ENCODE measurements around the gene AVP. TPM values are rescaled to one million over a fixed set of nuclear protein-coding genes. Genes with fewer than 3 reads are reported as not detected.

AVP gene
- total and polyA plus RNA-seq, 2 of the 13 experiments (the other 11 are each of a cell fraction or from before 2014, with no cell fraction given): 0.12 TPM; not detected in 1

DNA sequence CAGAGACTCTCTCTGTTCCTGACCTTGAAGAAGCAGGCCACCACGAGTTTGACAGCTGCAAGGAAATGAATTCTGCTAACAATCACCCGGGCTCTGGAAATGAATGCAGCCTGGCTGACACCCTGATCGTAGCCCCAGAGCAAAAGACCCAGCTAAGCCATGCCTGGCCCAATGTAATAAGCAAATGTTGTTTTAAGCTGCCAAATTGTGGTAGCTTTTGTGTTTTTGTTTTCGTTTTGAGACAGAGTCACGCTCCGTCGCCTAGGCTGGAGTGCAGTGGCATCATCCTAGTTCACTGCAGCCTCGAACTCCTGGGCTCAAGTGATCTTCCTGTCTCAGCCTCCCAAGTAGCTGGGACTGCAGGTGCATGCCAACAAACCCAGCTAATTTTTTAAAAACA lies 16.4 kb downstream of the AVP start:
- intact Hi-C loops (cut with micrococcal nuclease; ENCODE audit: unreplicated experiment) (no loop called here), in situ Hi-C loops (cut with HindIII; ENCODE audit: extremely low pct_ligation_motif_present, low pct_unique_long_range_greater_than_20kb) (no loop called here)
- H3K9ac ChIP-seq (ENCODE audit: insufficient read depth, low read depth, low read length): no peak overlapping the region
- 8% methylated on average over 8 of the region's 8 CpGs for WGBS (ENCODE audit: low lambda C conversion rate)
- FAIRE-seq (no peak), ATAC-seq (no peak), DNase-seq (ENCODE audit: low spot score) (no peak)
- H3K79me2 ChIP-seq (ENCODE audit: insufficient read depth, low read length): no peaks in the 10 kb centered on the region
- BruUV-seq (replicated peaks): no TSS peak
- H3K27me3 ChIP-seq (ENCODE audit: control insufficient read depth in 1 of 2, insufficient read depth in 2 of 2, low read length in 2 of 2): peaks cover 4 to 23% of the 10 kb centered on the region in 2 experiments; a peak in 4 of 5 replicates
- ChIA-PET POLR2A (no interaction called here), CTCF (ENCODE audit: low intra/inter-chr PET ratio, low total read pairs) (no interaction called here)
- peak overlapping the region; percentile 60 for H3K4me2 ChIP-seq (ENCODE audit: low read depth, low read length)
- no peak overlapping the region for H3K27ac ChIP-seq (ENCODE audit: extremely low read length, insufficient read depth, low read length)
- H3K36me3 ChIP-seq (replicated peaks in 1 of 2; ENCODE audit: control insufficient read depth in 1 of 2, insufficient read depth in 2 of 2, low read length in 2 of 2): no peaks in the 10 kb centered on the region
- TF ChIP-seq RXRA (CRISPR knock-in tag; IDR thresholded peaks at IDR 0.05) (no peak), HOXA7 (CRISPR knock-in tag; IDR thresholded peaks at IDR 0.05) (no peak), ZMYM4 (CRISPR knock-in tag; IDR thresholded peaks at IDR 0.05) (0 out of 2 replicates have a peak, but pooled peaks have one; percentile 11), ZSCAN25 (CRISPR knock-in tag; IDR thresholded peaks at IDR 0.05) (no peak), RFX5 (IDR thresholded peaks at IDR 0.05; ENCODE audit: low read depth, low read length) (no peak)
- TF ChIP-seq, protein P1, sequence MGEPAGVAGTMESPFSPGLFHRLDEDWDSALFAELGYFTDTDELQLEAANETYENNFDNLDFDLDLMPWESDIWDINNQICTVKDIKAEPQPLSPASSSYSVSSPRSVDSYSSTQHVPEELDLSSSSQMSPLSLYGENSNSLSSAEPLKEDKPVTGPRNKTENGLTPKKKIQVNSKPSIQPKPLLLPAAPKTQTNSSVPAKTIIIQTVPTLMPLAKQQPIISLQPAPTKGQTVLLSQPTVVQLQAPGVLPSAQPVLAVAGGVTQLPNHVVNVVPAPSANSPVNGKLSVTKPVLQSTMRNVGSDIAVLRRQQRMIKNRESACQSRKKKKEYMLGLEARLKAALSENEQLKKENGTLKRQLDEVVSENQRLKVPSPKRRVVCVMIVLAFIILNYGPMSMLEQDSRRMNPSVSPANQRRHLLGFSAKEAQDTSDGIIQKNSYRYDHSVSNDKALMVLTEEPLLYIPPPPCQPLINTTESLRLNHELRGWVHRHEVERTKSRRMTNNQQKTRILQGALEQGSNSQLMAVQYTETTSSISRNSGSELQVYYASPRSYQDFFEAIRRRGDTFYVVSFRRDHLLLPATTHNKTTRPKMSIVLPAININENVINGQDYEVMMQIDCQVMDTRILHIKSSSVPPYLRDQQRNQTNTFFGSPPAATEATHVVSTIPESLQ (CRISPR knock-in tag; conservative IDR thresholded peaks at IDR 0.05): no peak
- TF ChIP-seq, protein P2, sequence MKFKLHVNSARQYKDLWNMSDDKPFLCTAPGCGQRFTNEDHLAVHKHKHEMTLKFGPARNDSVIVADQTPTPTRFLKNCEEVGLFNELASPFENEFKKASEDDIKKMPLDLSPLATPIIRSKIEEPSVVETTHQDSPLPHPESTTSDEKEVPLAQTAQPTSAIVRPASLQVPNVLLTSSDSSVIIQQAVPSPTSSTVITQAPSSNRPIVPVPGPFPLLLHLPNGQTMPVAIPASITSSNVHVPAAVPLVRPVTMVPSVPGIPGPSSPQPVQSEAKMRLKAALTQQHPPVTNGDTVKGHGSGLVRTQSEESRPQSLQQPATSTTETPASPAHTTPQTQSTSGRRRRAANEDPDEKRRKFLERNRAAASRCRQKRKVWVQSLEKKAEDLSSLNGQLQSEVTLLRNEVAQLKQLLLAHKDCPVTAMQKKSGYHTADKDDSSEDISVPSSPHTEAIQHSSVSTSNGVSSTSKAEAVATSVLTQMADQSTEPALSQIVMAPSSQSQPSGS (CRISPR knock-in tag; IDR thresholded peaks at IDR 0.05): 0 out of 2 replicates have a peak, but pooled peaks have one; percentile 6
- H3K4me3 ChIP-seq (replicated peaks in 1 of 3; ENCODE audit: insufficient read depth in 1 of 3, low read depth in 2 of 3, low read length in 3 of 3): 0 out of 6 replicates have a peak overlapping the region, but pooled peaks of 1 of the 3 experiments have one; percentile 12
- no peaks in the 10 kb centered on the region for H4K20me1 ChIP-seq (ENCODE audit: insufficient read depth, low read length)
- H2AFZ ChIP-seq (ENCODE audit: low read length): no peak overlapping the region
- peaks cover 74% of the 10 kb centered on the region for H3K4me1 ChIP-seq (ENCODE audit: insufficient read depth, low read length)
- no peaks in the 10 kb centered on the region for H3K9me3 ChIP-seq (ENCODE audit: low read length)

Data from HepG2 (cell line).